HG03066 (cell line): ENCODE measurements around the gene TRAK2.
"Not testable (repeated sequence)": the region's sequence is repeated elsewhere in the genome, so short reads cannot be mapped to it uniquely, and the experiment has no call there.

ENCODE experiments used
- ATAC-seq: cut with Tn5 transposase; IDR thresholded peaks from one replicate; pipeline ENCODE4 v1.9.1; 2021; ENCODE audit warnings: low read depth; ENCODE audit not compliant: unreplicated experiment

Gene TRAK2, protein sequence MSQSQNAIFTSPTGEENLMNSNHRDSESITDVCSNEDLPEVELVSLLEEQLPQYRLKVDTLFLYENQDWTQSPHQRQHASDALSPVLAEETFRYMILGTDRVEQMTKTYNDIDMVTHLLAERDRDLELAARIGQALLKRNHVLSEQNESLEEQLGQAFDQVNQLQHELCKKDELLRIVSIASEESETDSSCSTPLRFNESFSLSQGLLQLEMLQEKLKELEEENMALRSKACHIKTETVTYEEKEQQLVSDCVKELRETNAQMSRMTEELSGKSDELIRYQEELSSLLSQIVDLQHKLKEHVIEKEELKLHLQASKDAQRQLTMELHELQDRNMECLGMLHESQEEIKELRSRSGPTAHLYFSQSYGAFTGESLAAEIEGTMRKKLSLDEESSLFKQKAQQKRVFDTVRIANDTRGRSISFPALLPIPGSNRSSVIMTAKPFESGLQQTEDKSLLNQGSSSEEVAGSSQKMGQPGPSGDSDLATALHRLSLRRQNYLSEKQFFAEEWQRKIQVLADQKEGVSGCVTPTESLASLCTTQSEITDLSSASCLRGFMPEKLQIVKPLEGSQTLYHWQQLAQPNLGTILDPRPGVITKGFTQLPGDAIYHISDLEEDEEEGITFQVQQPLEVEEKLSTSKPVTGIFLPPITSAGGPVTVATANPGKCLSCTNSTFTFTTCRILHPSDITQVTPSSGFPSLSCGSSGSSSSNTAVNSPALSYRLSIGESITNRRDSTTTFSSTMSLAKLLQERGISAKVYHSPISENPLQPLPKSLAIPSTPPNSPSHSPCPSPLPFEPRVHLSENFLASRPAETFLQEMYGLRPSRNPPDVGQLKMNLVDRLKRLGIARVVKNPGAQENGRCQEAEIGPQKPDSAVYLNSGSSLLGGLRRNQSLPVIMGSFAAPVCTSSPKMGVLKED

DNA sequence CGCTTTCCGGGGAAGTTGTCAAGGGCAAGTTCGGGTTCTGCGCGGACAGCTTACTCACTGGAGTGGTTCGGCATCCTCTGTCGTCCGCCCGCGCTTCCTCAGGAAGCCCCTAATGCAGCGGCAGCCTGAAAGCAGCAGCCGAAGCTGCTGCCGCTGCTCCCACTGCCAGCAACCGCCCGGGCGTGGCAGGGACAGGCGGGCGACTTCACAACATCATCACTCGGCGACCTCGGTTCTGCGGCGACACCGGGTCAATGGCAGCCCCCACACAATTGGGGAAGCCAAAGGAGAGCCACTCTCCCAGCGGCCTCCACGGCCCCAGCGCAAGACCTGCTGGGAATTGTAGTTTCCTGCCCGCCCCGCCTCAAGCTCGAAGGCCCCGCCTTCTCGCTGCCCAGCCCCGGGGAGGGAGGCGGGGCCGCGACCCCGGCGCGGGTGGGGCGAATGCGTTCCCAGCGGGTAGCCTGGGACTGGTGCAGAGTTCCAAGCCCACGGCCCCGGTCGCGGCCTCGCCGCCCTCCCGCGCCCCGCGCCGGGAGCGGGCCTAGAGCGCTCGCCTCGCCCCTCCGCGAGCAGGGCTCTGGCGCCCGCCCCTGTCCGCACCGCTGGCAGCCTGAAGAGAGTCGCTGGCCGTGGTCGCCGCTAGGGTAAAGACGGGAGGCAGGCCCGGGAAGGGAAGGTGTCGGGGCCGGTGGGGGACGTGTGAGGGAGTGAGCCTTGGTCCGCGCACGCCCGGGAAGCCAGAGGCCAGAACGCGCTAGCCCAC is at the start of gene TRAK2, which contains the start of gene STRADB:
Gene TRAK2, minus strand, starts transcription at position 167 of the 766 bp plus-strand sequence. CDS start 30,951 bp downstream, outside the sequence.
Gene STRADB, plus strand, starts transcription at position 449 of the 766 bp plus-strand sequence. CDS start 3,101 bp downstream, outside the sequence.
- ATAC-seq = peak; percentile 94

- no peak for ATAC-seq
These were observed 49.3 kb upstream of the TRAK2 start for GRCh38 chr2:201500534-201500933.

- ATAC-seq = no peak
These were observed 45.5 kb upstream of the TRAK2 start for GRCh38 chr2:201496785-201497184.

DNA sequence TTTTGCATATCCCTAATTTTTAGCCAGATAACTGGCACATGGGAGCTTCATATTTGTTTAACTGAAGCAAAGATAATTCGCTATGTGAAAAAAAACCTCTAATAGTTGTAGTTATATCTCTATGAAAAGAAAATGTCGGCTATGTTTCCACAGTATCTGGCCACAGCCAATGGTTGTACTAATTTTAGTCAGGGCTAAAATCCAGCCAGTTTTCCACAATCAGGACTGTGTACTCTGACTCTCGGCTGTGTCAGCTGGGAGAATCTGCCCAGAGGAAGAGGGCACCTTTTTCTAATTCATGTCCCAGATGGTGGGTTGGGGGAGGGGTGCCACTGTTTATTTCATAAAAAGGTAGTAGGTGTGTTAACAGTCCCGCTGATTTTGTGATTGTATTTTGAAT is 39.0 kb upstream of the TRAK2 start:
- ATAC-seq = no peak

DNA sequence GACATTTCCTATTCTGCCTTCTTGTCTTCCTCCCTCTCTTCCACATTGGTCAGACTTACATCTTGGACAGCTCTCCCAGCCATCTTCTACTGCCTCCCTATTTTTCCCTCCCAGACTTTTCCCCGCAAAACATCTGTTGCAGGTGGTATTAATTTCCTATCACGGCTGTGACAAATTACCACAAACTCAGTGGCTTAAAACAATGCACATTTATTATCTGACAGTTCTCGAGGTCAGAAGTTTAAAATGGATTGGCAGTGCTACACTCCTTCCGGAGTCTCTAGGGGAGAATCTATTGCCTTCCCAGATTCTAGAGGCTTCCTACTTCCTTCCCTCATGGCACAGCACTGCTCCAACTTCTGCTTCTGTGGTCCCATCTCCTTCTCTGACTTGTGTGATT is 33.5 kb upstream of the TRAK2 start:
- no peak for ATAC-seq

- ATAC-seq = not testable (repeated sequence)
These were observed 32.5 kb upstream of the TRAK2 start for GRCh38 chr2:201483758-201484157.

- ATAC-seq = no peak
These were observed 32.1 kb upstream of the TRAK2 start for GRCh38 chr2:201483342-201483741.

- no peak for ATAC-seq
These were observed 31.3 kb upstream of the TRAK2 start for GRCh38 chr2:201482543-201482942.

DNA sequence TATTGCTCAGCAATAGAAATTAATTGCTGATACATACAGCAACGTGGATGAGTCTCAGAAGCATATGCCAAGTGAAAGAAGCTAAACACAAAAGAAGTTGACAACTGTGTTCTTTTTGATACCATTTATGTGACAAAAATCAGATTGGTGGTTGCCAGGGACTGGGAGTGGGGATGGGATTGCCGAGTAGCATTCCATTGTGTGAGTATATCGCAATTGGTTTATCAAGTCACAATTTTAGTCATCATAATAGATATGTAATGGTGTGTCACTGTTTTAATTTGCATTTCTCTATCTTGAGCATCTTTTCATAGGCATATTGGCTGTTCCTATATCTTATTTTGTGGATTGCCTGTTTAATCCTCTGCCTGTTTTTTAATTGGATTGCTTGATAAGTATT is 21.2 kb upstream of the TRAK2 start:
- no peak for ATAC-seq

GRCh38 chr2:201471732-201472393 is 20.6 kb upstream of the TRAK2 start:
- ATAC-seq = no peak

GRCh38 chr2:201470821-201471731 is 19.8 kb upstream of the TRAK2 start:
- no peak for ATAC-seq

DNA sequence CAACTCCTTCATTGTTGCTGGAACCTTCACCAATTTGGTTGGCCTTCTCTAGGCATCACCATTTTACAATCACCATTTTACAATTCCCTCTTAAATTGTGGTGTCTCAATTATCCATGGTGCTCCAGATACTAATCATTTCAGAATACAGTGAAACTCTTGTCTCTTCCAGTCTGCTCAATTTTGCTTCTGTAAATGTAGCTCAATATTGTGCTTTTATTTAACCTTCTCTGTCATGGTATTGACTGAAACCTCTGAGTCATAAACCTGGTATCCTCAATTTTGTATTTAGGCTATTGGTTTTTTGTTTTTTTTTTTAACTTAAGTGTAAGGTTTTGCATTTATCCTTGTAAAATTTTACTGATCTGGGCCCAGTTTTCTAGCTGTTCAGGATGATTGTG is 16.4 kb upstream of the TRAK2 start:
- ATAC-seq = no peak

DNA sequence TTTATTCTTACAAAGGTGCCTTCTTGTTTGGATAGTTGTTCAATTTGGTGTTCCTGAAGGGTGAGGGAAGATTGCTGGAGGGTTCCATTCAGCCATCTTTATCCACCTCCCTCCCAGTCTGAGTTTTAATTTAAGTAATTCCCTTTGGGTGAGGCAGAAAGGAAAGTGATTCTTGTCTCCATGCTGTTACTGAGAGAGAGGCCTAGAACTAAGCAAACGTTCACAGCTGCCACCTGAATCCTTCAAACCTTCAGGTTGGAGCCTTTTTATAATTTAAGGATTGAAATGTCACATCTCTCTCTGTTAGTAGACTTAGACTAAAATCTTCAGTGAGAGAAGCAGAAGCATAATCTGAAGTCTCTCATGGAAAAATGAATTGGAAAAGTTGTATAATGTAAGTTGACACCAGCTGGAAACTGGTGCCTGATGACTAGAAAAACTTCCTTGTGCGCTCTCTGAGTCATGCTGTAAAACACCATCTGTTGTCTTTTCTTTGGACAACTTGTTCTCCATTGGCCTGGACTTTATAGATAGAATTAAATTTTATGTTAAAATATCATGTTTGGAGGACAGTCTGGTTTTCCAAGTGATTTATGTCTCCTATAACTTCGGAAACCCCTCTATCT is 14.9 kb upstream of the TRAK2 start:
- no peak for ATAC-seq

DNA sequence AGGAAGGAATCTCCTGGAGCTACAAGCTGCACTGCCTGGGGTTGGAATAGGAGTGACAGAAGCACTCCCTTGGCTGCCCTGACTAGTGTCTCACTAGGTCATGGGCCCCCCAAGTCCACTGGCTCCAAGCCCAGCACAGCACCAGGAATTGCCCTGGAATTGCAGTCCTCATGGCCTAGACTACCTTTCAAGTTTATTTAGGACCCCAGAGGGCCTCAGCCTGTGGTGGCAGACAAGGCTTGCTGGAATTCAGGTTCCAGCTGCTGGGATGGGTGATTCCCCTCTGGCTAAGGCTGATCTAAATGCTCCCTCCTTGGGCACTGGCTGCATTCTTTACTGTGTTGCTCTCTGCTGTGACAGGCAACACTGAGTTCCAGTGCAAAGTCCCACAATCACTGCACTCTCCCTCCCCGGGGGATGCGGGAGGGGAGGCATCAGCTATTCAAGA is 14.3 kb upstream of the TRAK2 start:
- ATAC-seq = no peak

- no peak for ATAC-seq
These were observed 13.3 kb upstream of the TRAK2 start for GRCh38 chr2:201464547-201464946.

DNA sequence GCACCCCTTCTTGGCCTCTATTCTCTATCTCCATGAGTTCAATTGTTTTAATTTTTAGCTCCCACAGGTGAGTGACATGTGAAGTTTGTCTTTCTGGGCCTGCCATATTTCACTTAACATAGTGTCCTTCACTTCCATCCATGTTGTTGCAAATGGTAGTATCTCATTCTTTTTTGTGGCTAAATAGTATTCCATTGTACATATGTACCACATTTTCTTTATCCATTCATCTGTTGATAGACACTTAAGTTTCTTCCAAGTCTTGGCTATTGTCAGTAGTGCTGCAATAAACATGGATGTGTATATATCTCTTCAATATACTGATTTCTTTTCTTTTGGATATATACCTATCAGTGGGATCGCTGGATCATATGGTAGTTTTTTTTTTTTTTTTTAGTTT is 9.3 kb upstream of the TRAK2 start:
- no peak for ATAC-seq

GRCh38 chr2:201458381-201458780 is 7.1 kb upstream of the TRAK2 start:
- ATAC-seq = no peak

GRCh38 chr2:201452922-201453643 is 1.8 kb upstream of the TRAK2 start:
- no peak for ATAC-seq
